GM13977 (cell line): ENCODE data around the gene RMND5B.
"Not testable (repeated sequence)": the region's sequence is repeated elsewhere in the genome, so short reads cannot be mapped to it uniquely, and the experiment has no call there.

Experiments used
- DNase-seq: peaks from one replicate; pipeline ENCODE4 v3.0.0; 2012; ENCODE audit warnings: low spot score
- in situ Hi-C: fragments of 300-500 bp; cut with MboI; formaldehyde crosslinking; loops from one replicate; pipeline ENCODE4 v1.12.0; 2022; ENCODE audit warnings: low sequenced_read_pairs, low pct_unique_long_range_greater_than_20kb, mixed read lengths, inconsistent platforms; ENCODE audit not compliant: unreplicated experiment
- TF ChIP-seq, protein P1 (sequence below): IDR thresholded peaks from 2 replicates; pipeline ENCODE4 v1.5.1; 2012; ENCODE audit warnings: mild to moderate bottlenecking, control low read depth; ENCODE audit not compliant: insufficient read depth; ENCODE audit errors: extremely low read depth, missing control alignments

RMND5B gene

GRCh38 chr5:178130576-178131445 lies at the start of gene RMND5B:
Gene RMND5B (plus strand): TSS chr5:178131014. CDS start chr5:178138120, 7,106 bp downstream.
- DNase-seq: peak; percentile 95
- in situ Hi-C loops: no loop called here
- TF ChIP-seq, protein P1, sequence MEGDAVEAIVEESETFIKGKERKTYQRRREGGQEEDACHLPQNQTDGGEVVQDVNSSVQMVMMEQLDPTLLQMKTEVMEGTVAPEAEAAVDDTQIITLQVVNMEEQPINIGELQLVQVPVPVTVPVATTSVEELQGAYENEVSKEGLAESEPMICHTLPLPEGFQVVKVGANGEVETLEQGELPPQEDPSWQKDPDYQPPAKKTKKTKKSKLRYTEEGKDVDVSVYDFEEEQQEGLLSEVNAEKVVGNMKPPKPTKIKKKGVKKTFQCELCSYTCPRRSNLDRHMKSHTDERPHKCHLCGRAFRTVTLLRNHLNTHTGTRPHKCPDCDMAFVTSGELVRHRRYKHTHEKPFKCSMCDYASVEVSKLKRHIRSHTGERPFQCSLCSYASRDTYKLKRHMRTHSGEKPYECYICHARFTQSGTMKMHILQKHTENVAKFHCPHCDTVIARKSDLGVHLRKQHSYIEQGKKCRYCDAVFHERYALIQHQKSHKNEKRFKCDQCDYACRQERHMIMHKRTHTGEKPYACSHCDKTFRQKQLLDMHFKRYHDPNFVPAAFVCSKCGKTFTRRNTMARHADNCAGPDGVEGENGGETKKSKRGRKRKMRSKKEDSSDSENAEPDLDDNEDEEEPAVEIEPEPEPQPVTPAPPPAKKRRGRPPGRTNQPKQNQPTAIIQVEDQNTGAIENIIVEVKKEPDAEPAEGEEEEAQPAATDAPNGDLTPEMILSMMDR: no peak

GRCh38 chr5:178081571-178082243 lies 49.1 kb upstream of the RMND5B start:
- in situ Hi-C loops: no loop called here
- DNase-seq: no peak
- TF ChIP-seq, protein P1: no peak

DNA sequence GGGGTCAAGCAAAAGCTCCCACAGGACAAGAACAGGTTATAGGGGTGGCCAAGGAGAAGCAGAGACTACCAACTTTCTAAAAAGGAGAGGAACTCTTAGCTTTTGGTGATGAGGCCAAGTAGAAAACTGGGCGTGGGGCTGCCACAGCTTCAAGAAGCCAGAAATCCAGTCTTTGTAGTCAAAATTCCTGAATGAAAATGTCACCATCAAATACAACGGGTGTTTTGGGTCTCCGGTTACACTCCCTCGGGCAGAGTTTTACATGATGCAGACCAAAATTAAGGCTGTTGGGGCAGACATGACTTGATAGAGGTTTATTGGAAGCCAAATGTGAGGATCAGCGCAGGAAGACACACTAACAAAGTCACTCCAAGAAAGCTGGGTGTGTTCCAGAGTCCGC lies 46.9 kb upstream of the RMND5B start:
- TF ChIP-seq, protein P1: no peak
- no peak for DNase-seq
- in situ Hi-C loops: no loop called here

DNA sequence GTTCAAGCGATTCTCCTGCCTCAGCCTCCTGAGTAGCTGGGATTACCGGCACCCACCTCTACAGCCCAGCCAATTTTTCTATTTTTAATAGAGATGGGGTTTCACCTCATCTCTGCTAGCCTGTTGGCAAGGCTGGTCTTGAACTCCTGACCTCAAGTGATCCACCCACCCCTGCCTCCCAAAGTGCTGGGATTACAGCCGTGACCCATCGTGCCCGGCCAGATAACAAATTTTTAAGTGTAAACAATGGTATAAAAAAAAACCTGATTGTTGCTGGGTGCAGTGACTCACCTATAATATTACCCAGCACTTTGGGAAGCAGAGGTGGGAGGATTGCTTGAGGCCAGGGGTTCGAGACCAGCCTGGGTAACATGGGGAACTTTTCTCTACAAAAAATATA lies 45.5 kb upstream of the RMND5B start:
- TF ChIP-seq, protein P1: no peak
- DNase-seq: no peak
- in situ Hi-C loops: no loop called here

DNA sequence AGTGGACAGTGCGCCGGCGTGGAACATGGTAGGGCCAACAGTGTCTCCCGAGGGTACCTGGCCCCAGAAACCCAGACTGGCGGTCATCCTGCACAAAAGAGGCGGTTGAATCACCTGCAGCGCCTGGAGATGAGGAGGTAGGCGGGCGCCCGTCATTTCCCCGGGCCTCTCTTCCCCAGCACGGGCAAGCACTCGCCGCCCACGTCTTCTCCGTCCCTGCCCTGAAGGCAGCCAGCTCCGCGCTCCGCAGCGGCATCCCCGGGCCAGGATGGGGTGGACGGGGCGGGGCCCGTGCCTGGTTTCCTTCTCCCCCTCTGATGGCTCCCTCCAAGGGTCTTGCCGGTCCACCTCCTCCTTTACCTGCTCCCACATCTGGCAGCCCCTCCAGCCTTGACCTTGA lies 44.5 kb upstream of the RMND5B start:
- in situ Hi-C loops: no loop called here
- no peak for DNase-seq
- TF ChIP-seq, protein P1: no peak

GRCh38 chr5:178087199-178087598 lies 43.6 kb upstream of the RMND5B start:
- in situ Hi-C loops, DNase-seq: not testable (repeated sequence)

GRCh38 chr5:178090856-178091255 lies 40.0 kb upstream of the RMND5B start:
- TF ChIP-seq, protein P1: no peak
- peak; percentile 40 for DNase-seq
- in situ Hi-C loops: no loop called here
